AML-193 (cell line): ENCODE results near the gene DNAJC25.
"Not testable (repeated sequence)": the region's sequence is repeated elsewhere in the genome, so short reads cannot be mapped to it uniquely, and the experiment has no call there.

Experiments used
- DNase-seq, 2 experiments: peaks; one replicate each; lab custom pipeline; 2025; lab: John Stamatoyannopoulos, UW

DNAJC25 gene

GRCh38 chr9:111663301-111663823 is 32.2 kb downstream of the DNAJC25 start:
- DNase-seq = no peak

- no peak for DNase-seq
Observed at GRCh38 chr9:111668026-111668573, 37.0 kb downstream of the DNAJC25 start.

- DNase-seq = not testable (repeated sequence)
Observed at GRCh38 chr9:111668601-111669000, 37.5 kb downstream of the DNAJC25 start.

GRCh38 chr9:111674319-111674718 is 43.2 kb downstream of the DNAJC25 start:
- no peak for DNase-seq

GRCh38 chr9:111676116-111676515 is 45.0 kb downstream of the DNAJC25 start:
- no peak for DNase-seq

GRCh38 chr9:111678293-111678692 is 47.2 kb downstream of the DNAJC25 start:
- no peak for DNase-seq

- DNase-seq = no peak
Observed at GRCh38 chr9:111679199-111679598, 48.1 kb downstream of the DNAJC25 start.

- DNase-seq = peak in 1 of 2 experiments; percentile 0
Observed at GRCh38 chr9:111683392-111683791, 52.3 kb downstream of the DNAJC25 start.

- peak; percentile 56 to 58 for DNase-seq
Observed at GRCh38 chr9:111691672-111692329, 60.7 kb downstream of the DNAJC25 start.

GRCh38 chr9:111696796-111697195 is 65.7 kb downstream of the DNAJC25 start:
- DNase-seq = no peak

- no peak for DNase-seq
Observed at GRCh38 chr9:111700776-111701175, 69.6 kb downstream of the DNAJC25 start.
